Upper lobe of left lung (tissue), 6 donors: ENCODE data around the gene CSPG4. TPM values are rescaled to one million over a fixed set of nuclear protein-coding genes. Genes with fewer than 3 reads are reported as not detected.

Experiments used
- ATAC-seq, 2 donors: fragments of 200-7000 bp; cut with Tn5 transposase; one replicate each; pipeline ENCODE4 v1.9.1; 2022; ENCODE audit warnings: mild to moderate bottlenecking in 2 of 2, moderate library complexity in 2 of 2; ENCODE audit not compliant: low FRiP score in 2 of 2
- DNase-seq, 2 donors: peaks; one replicate each; pipeline ENCODE4 v3.0.0-alpha.2; 2019 to 2020
- H3K27ac ChIP-seq, 4 donors: fragments of 200-600 bp; sonication (generic); one replicate each; pipeline ENCODE4 v1.5.1; 2016 to 2019
- H3K27me3 ChIP-seq, 4 donors: fragments of 200-600 bp; sonication (generic); one replicate each; pipeline ENCODE4 v1.5.1; 2017 to 2019
- H3K36me3 ChIP-seq, 4 donors: fragments of 200-600 bp; sonication (generic); one replicate each; pipeline ENCODE4 v1.5.1; 2016 to 2019
- H3K4me1 ChIP-seq, 4 donors: fragments of 200-600 bp; sonication (generic); one replicate each; pipeline ENCODE4 v1.5.1; 2018 to 2019
- H3K4me3 ChIP-seq, 4 donors: fragments of 200-600 bp; sonication (generic); one replicate each; pipeline ENCODE4 v1.5.1; 2017 to 2019; ENCODE audit warnings: mild to moderate bottlenecking in 2 of 4, moderate library complexity in 1 of 4
- H3K9me3 ChIP-seq, 4 donors: fragments of 200-600 bp; sonication (generic); one replicate each; pipeline ENCODE4 v1.5.1; 2018 to 2019
- CTCF ChIP-seq, 6 experiments: fragments of 450-650 bp in 4 of 6; fragments of 200-600 bp in 2 of 6; sonication (generic) in 2 of 6; IDR thresholded peaks; one replicate each; pipeline ENCODE4 v1.5.1; 2016 to 2019; ENCODE audit warnings: antibody characterized with exemption in 6 of 6
- EP300 ChIP-seq, 4 donors: sonication (generic); formaldehyde crosslinking; IDR thresholded peaks; one replicate each; pipeline ENCODE4 v1.5.1; 2017; ENCODE audit warnings: antibody characterized with exemption in 4 of 4, control low read depth in 2 of 4
- POLR2A ChIP-seq, 4 donors: fragments of 450-650 bp; IDR thresholded peaks; one replicate each; pipeline ENCODE4 v1.5.1; 2016 to 2017; ENCODE audit warnings: antibody characterized with exemption in 4 of 4, mild to moderate bottlenecking in 2 of 4
- POLR2AphosphoS5 ChIP-seq, 2 donors: sonication (generic); formaldehyde crosslinking; IDR thresholded peaks; one replicate each; pipeline ENCODE4 v1.5.1; 2017; ENCODE audit warnings: antibody characterized with exemption in 2 of 2
- WGBS, 2 donors: methylation state at CpG; one replicate each; pipeline ENCODE4 v1.1.5; 2017 to 2018; 5-methylcytosine and 5-hydroxymethylcytosine counted together
- total RNA-seq, 6 donors: library from RNA; depleted of rRNA in 4 of 6; stranded (reverse); fragments of >200 nt in 4 of 6; gene quantifications; one replicate each; pipeline versions ENCODE4 v1.1.0 to v1.2.1, GENCODE V29; 2016 to 2021
- donor health status: DM: no; HTN: no; CAD: no; lungs with moderate emphysema.
- donor health status: DM: no; HTN: yes; CAD: no; lungs with severe emphysema.

CSPG4 gene
- total RNA-seq, 6 donors from 2014 or later: 8.5 to 38.3 (median 17.7) TPM

- Histone ChIP-seq H3K27me3 (no peaks in the 10 kb centered on the region), H3K4me1 (peaks cover 39 to 61% (median 43%) of the 10 kb centered on the region in 4 donors), H3K4me3 (no peak overlapping the region), H3K9me3 (no peaks in the 10 kb centered on the region), H3K36me3 (peaks cover 4 to 42% (median 22%) of the 10 kb centered on the region in 4 donors), H3K27ac (peak overlapping the region; percentile 81 to 89 (median 82))
- TF ChIP-seq POLR2AphosphoS5 (IDR thresholded peaks at IDR 0.05) (no peak), EP300 (IDR thresholded peaks at IDR 0.05) (no peak), CTCF (IDR thresholded peaks at IDR 0.05) (no peak), POLR2A (IDR thresholded peaks at IDR 0.05) (no peak)
- DNase-seq (no peak), ATAC-seq (no peak)
- 58 to 78% methylated on average over 3 of the region's 3 CpGs for WGBS, 2 donors
These were observed 50.9 kb downstream of the CSPG4 start for GRCh38 chr15:75661756-75662140.

- Histone ChIP-seq H3K4me1 (peaks cover 34 to 61% (median 40%) of the 10 kb centered on the region in 4 donors), H3K27ac (peak overlapping the region; percentile 81 to 89 (median 82)), H3K4me3 (no peak overlapping the region), H3K9me3 (no peaks in the 10 kb centered on the region), H3K36me3 (peaks cover 4 to 45% (median 24%) of the 10 kb centered on the region in 4 donors), H3K27me3 (no peaks in the 10 kb centered on the region)
- TF ChIP-seq POLR2A (IDR thresholded peaks at IDR 0.05) (peak in 2 of 4 donors; percentile 30 to 57), CTCF (IDR thresholded peaks at IDR 0.05) (no peak), EP300 (IDR thresholded peaks at IDR 0.05) (no peak), POLR2AphosphoS5 (IDR thresholded peaks at IDR 0.05) (peak; percentile 60 to 65)
- DNase-seq (peak; percentile 92 to 93), ATAC-seq (peak; percentile 92)
- WGBS, 2 donors: 43 to 56% methylated on average over 6 to 14 of the region's 14 CpGs
These were observed 51.4 kb downstream of the CSPG4 start for GRCh38 chr15:75661100-75661755.

GRCh38 chr15:75659928-75660645 lies 52.6 kb downstream of the CSPG4 start:
- no peak for TF ChIP-seq POLR2A (IDR thresholded peaks at IDR 0.05)
- no peak for TF ChIP-seq CTCF (IDR thresholded peaks at IDR 0.05)
- TF ChIP-seq POLR2AphosphoS5 (IDR thresholded peaks at IDR 0.05): no peak
- no peak for TF ChIP-seq EP300 (IDR thresholded peaks at IDR 0.05)
- DNase-seq (peak in 1 of 2 donors; percentile 56), ATAC-seq (no peak)
- 82 to 85% methylated on average over 10 to 17 of the region's 17 CpGs for WGBS, 2 donors
- peaks cover 26 to 61% (median 39%) of the 10 kb centered on the region in 4 donors for H3K4me1 ChIP-seq
- no peak overlapping the region for H3K4me3 ChIP-seq
- H3K36me3 ChIP-seq: peaks cover 4 to 47% (median 25%) of the 10 kb centered on the region in 4 donors
- no peaks in the 10 kb centered on the region for H3K27me3 ChIP-seq
- H3K9me3 ChIP-seq: no peaks in the 10 kb centered on the region
- H3K27ac ChIP-seq: peak overlapping the region; percentile 81 to 89 (median 82)

- ATAC-seq (no peak), DNase-seq (peak in 1 of 2 donors; percentile 70)
- no peaks in the 10 kb centered on the region for H3K9me3 ChIP-seq
- no peaks in the 10 kb centered on the region for H3K27me3 ChIP-seq
- peaks cover 34 to 62% (median 42%) of the 10 kb centered on the region in 4 donors for H3K4me1 ChIP-seq
- H3K36me3 ChIP-seq: peaks cover 4 to 47% (median 25%) of the 10 kb centered on the region in 4 donors
- WGBS, 2 donors: 68 to 77% methylated on average over 7 to 9 of the region's 9 CpGs
- no peak overlapping the region for H3K4me3 ChIP-seq
- H3K27ac ChIP-seq: peak overlapping the region; percentile 81 to 89 (median 82)
- TF ChIP-seq CTCF (IDR thresholded peaks at IDR 0.05) (no peak), POLR2A (IDR thresholded peaks at IDR 0.05) (no peak), EP300 (IDR thresholded peaks at IDR 0.05) (no peak), POLR2AphosphoS5 (IDR thresholded peaks at IDR 0.05) (no peak)
These were observed 53.4 kb downstream of the CSPG4 start for GRCh38 chr15:75659141-75659771.
